Retina (tissue), 1 donor: Measurements from ENCODE around the gene PSMD2.
"Not testable (repeated sequence)": the region's sequence is repeated elsewhere in the genome, so short reads cannot be mapped to it uniquely, and the experiment has no call there.

Experiments used
- DNase-seq: peaks from one replicate; pipeline ENCODE4 v3.0.0-alpha.2; 2016

PSMD2 gene

DNA sequence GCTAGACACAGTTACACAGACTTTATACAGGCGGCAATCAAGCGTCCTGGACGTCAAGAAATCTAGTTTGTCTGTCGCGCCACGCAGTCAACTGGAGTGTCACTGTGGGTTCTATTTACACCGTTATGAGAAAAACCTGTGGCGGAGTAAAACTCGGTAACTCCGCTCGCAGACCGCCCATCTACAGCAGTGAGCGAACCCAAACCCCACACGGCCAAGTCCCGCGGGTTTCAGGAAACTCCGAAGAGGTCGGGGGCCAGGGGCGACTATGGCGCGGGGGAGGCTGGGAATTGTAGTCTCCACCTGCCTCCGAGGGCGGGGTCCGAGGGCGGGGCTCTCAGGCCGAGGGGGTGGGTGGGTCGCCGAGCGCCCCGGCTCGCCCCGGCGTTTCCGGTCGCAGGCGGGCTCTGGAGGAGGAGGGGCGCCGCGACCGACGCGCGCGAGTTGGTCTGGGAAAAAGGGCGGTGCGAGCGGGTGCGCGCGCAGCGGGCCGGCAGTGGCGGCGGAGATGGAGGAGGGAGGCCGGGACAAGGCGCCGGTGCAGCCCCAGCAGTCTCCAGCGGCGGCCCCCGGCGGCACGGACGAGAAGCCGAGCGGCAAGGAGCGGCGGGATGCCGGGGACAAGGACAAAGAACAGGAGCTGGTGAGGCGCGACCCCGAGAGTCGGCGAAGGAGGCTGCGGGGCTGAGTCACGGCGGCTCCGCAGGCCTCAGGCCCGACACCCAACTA, at the start of gene PSMD2:
Gene PSMD2, plus strand, starts transcription at position 483 of the 729 bp plus-strand sequence. Its CDS starts 26 bp downstream, at position 509.
- peak; percentile 95 for DNase-seq

DNA sequence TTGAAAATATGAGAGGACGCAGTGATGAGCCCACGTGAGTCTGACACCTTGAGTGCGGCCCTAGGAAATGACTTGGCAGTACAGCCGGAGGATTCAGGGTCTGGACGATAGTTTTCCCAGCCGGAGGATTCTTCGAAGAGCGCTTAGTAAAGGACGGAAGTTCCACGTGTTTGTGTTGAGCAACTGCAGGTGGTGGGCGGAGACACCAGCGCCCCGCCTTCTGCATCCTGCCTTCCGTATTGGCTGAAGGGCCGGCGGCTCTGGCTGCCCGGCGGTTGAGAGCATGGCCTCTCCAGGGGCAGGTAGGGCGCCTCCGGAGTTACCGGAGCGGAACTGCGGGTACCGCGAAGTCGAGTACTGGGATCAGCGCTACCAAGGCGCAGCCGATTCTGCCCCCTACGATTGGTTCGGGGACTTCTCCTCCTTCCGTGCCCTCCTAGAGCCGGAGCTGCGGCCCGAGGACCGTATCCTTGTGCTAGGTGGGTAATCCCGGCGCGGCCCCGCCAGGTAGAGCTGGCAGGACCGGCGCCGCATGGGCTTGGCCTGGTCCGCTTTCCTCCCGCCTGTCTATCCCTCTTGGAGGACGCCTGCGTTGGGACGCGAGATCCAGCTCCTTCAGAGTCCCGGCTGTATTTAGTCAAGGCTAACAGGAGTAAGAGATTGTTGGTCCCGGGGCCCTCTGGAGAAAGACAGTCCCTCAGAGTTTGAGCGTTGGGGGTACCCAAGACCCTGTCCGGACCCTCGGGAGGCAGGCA, 49.5 kb upstream of the PSMD2 start, which contains the start of gene EEF1AKMT4:
Gene EEF1AKMT4, plus strand, starts transcription at position 261 of the 755 bp plus-strand sequence. Its CDS starts 23 bp downstream, at position 284.
- DNase-seq, result peak; percentile 93

DNA sequence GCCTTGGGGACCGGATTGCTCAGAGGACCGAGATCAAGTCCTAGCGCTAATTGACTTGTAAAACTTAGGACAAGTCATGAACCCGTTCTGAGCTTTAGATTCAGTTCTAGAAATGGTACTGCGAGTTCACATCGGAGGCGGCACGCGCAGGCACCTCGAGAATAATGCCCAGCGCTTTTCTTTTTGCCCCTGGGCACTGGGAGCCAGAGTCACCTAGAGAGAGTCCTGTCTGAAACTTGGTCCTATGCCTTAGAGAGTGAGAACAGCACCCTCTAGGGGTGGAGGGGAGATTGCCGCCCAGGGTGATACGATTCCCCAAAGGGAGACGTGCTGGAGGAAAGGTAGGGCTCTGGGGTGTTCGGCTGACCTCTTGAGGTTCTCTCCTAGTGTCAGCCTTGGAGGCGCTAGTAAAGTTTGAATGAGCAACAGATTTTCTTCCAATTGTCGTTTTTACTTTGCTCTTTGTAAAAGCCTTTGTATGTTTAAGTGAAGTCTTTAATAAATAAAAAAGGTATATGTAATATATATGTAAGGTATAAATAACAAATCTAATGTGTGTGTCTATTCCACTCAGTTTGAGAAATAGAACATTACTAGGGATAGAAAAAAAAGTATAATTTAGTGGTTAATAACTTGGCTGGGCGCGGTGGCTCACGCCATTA, 48.7 kb upstream of the PSMD2 start:
- peak; percentile 83 for DNase-seq

DNA sequence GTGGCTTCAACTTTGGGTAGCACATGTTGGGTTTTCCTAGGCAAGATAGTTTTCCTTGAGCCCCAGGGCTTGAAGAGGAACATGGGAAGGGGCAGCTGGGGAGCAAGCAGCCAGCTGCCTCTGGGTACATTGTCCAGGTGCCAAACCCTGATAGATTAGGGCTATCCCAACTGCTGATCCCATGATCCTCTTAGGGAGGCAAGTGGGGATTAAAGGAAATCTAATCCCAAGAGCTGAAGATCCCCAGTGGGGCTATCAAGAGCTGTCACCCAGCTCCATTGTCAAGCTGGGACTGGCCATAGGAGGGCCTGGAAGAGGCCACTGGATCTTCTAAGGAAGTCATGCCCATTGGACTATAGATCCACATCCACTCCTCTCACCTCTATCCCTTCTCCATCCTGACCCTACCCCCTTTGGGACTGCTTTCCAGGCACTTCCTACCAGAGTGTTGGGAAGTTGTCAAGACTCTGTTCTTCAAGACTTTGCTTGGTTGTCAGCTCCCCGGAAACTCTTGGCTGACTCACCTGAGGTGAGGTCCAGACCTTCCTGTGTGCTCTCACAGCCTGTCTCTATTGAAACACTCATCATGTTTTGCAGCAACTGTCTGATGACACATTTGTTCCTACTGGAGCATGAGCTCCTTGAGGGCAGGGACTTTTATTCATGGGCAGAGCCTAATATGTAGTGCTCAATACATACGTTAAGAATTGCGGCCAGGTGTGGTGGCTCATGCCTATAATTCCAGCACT, 43.6 kb upstream of the PSMD2 start:
- DNase-seq, result no peak

- DNase-seq, result no peak
These were observed 41.7 kb upstream of the PSMD2 start for GRCh38 chr3:184257083-184257915.

DNA sequence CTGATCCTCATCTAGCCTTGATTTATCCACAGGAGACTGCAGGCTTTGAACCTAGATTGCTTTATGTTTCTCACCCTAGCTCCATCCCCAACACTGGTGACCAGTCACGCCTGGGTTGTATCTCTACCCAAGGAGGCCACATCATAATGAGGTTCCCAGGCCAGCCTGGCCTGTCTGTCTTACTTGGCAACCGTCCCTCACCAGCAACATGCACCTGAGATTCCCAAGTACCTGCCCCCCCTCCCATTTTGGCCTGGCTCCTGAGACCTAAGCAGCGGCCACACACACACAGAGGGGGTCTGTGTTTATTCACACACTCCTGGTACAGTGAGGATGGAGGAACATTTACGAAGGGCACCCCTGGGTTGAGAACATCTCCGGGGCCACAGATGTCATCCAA, 40.1 kb upstream of the PSMD2 start:
- DNase-seq, result no peak

- no peak for DNase-seq
These were observed 39.6 kb upstream of the PSMD2 start for GRCh38 chr3:184259396-184259877.

- peak; percentile 63 for DNase-seq
These were observed 38.9 kb upstream of the PSMD2 start for GRCh38 chr3:184259878-184260723.

- DNase-seq, result peak; percentile 75
These were observed 38.2 kb upstream of the PSMD2 start for GRCh38 chr3:184260724-184261269.

GRCh38 chr3:184261270-184261853, 37.7 kb upstream of the PSMD2 start, which contains the start of gene CAMK2N2:
TSS of gene CAMK2N2 (minus strand) at chr3:184261553. CDS start at chr3:184261285, 268 bp downstream.
- no peak for DNase-seq

GRCh38 chr3:184261854-184262763, 36.9 kb upstream of the PSMD2 start:
- DNase-seq, result peak; percentile 77

DNA sequence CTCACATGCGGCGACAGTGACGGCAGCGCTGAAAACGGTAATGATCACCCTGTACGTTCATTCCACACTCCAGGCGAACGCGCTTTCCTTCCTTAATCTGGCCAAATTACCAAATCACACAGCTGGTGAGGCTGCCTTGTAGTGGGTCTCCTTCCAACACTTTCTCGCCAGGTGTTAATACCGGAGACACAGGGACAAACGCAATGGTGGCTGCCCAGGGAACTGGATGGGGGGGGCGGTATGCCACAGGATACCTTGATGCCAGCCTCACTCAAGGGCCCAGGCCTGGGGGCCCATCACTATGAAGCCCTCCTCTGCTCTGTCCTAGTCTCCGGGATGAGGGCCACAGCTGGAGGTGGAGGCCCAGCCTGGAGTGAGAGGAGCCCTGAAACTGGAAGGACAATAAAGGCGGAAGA, 36.3 kb upstream of the PSMD2 start:
- DNase-seq, result peak; percentile 31

- DNase-seq, result not testable (repeated sequence)
These were observed 31.8 kb upstream of the PSMD2 start for GRCh38 chr3:184267249-184267648.

DNA sequence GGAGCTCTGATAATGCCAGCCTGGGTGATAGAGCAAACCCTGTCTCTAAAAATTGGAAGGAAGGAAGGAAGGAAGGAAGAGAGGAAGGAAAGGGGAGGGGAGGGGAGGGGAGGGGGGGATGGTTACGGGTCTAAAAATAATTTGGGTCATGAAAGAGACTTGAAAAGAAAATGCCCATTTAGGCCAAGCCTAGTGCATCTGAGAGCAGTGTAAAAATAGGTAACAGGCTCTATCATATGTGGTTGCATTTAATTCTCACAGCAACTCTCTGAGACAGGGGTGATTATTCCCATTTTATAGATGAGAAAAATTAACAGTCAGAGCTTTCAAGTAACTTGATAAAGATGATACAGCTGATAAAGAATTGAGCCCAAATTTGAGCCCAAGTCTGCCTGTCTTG, 26.8 kb upstream of the PSMD2 start:
- no peak for DNase-seq

DNA sequence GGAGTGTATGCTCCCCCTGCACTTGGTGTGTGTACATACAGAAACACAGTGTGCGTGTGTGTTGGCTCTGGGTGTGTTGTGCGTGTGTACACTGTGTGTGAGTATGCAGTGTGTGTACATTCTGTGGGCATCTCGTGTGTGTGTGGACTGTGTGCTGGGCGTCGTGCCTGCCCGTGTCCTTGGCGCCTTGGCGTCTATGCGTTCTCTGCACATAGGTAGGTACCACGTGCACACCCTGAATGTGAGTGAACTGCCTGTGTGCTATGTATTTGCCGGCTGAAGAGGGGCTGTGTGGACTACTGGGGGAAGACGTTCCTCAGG, 23.7 kb upstream of the PSMD2 start:
- DNase-seq, result no peak

GRCh38 chr3:184275961-184276910, 22.8 kb upstream of the PSMD2 start, which contains the start of gene ECE2:
TSS of gene ECE2 (plus strand) at chr3:184276022. CDS start at chr3:184276154, 132 bp downstream.
- DNase-seq, result no peak

DNA sequence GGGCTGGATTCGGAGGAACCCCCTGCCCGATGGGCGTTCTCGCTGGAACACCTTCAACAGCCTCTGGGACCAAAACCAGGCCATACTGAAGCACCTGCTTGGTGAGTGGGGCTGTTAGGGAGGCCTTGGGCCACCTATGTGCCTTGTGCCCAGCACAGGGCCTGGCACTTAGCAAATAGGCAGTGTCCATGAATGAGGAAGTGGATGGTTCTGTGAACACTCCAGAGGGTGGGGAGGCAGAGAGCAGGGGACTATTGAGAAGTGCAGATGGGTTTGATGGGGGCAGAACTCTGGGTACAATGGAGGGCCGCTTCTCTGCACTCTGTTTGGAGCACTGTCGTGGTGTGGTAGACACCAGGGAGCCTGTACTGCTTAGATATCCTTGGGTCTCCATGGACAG, 21.7 kb upstream of the PSMD2 start:
- no peak for DNase-seq

DNA sequence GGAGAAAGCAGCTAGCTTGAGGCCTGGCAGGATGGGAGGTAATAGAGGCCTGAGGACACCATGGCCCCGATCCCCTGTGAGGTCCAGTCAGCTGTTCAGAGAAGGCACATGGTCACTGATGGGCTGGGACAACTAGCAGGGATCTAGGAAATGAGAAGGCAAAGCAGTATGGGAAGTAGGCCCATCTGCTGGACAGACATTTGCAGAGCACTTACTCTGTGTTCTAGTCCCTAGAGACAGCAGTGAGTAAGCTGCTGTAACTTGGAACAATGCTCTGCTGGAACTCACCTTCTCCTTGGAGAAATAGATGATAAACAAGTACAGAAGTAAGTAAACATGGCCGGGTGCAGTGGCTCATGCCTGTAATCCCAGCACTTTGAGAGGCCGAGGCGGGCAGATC, 16.1 kb upstream of the PSMD2 start:
- no peak for DNase-seq
